ENCODE results near the gene TUBB.

The TUBB gene

GRCh38 chr6:30687659-30688431 is 32.3 kb upstream of the TUBB start:
- DNase-seq (ENCODE audit: low read depth) = no peak

DNA sequence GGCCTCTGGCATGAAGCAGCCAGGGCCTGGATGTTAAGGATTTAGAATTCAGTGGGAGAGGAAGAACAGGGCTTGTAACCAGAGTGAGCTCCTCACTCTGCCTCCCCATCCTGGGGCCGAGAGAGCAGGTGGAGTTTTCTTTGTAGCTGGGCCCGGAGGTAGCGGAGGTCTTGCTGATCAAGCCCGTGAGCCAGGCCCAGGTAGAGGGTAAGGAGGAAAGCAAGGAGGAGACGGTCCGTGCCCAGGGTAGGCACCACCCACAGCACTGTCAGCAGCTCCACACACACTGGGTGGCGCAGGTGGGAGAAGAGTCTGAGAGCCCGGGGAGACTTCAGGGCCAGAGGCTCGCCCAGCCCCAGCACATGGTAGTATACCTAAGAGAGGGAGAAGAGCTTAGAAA is 31.6 kb upstream of the TUBB start:
- no peak for DNase-seq (ENCODE audit: low read depth)

- DNase-seq (ENCODE audit: low read depth) = no peak
Measured at GRCh38 chr6:30689022-30689865, 30.9 kb upstream of the TUBB start.

- DNase-seq (ENCODE audit: low read depth) = no peak
Measured at GRCh38 chr6:30689985-30690384, 30.2 kb upstream of the TUBB start.

DNA sequence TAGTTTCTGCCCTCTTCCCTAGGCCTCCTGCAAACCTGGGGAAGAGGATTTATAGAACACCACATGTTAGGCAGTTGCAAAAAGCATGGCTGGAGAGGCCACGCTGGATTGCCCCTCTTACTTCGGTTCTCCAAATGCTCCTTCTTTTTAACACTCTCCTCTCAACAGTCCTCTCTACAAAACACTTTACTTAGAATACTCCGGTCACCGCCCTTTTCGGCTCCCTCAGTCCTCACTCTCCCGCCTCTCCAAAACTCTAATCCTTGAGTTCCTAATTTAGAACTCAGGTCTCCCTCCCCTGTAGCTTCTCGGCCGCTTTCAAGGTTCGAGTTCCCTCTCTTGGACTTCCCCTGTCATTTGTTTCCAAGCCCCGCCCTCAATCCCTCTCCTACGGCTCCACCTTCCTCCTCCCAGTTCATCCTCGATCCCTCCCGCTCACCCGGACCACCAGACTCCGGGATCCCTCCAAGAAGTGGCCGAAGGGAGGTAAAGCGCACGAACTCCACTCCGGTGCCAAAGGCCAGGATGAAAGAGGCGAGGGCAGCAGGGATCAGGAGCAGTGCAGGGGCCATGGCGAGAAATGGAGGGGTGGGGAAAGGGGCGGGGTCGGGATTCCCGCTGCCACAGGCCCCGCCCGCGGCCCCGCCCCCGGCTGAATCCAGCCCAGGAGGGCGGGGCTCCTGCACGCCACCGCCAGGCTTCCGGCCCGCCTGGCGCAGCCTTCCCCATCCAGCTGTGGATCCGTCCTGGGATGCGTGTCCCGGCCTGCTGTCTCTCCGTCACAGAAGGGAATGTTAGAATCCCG is 29.5 kb upstream of the TUBB start, which contains the start of gene NRM:
Gene NRM (minus strand): TSS at position 582 of the 805 bp plus-strand sequence. CDS start 10 bp downstream, at position 572.
- DNase-seq (ENCODE audit: low read depth) = peak; percentile 61

- no peak for DNase-seq (ENCODE audit: low read depth)
Measured at GRCh38 chr6:30691208-30691847, 28.8 kb upstream of the TUBB start.

GRCh38 chr6:30696432-30696831 is 23.7 kb upstream of the TUBB start:
- DNase-seq (ENCODE audit: low read depth) = no peak

DNA sequence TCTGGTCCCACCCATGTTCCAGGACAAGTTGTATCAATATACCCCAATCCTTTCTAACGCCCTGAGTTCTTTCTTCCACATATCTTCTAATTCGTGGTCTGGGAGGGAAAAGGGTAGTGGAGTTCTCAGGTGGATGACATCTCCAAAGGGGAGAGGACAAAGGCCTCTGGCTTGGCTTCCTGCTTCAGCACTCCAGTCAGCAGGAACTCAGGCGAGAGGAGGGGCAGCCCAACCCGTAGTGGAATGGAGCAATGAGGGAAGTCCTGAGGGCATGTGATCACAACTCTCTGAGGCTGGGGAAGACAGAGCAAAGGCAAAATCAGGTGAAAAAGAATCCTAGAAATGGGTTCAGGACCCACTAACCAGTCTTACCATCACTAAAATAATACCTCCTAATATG is 19.8 kb upstream of the TUBB start:
- no peak for DNase-seq (ENCODE audit: low read depth)

- no peak for DNase-seq (ENCODE audit: low read depth)
Measured at GRCh38 chr6:30703011-30703410, 17.1 kb upstream of the TUBB start.

GRCh38 chr6:30703821-30704220 is 16.3 kb upstream of the TUBB start:
- no peak for DNase-seq (ENCODE audit: low read depth)

GRCh38 chr6:30705620-30706019 is 14.5 kb upstream of the TUBB start:
- DNase-seq (ENCODE audit: low read depth) = no peak

GRCh38 chr6:30707281-30707850 is 12.8 kb upstream of the TUBB start:
- DNase-seq (ENCODE audit: low read depth) = no peak

GRCh38 chr6:30709101-30709868 is 10.9 kb upstream of the TUBB start:
- no peak for DNase-seq (ENCODE audit: low read depth)

DNA sequence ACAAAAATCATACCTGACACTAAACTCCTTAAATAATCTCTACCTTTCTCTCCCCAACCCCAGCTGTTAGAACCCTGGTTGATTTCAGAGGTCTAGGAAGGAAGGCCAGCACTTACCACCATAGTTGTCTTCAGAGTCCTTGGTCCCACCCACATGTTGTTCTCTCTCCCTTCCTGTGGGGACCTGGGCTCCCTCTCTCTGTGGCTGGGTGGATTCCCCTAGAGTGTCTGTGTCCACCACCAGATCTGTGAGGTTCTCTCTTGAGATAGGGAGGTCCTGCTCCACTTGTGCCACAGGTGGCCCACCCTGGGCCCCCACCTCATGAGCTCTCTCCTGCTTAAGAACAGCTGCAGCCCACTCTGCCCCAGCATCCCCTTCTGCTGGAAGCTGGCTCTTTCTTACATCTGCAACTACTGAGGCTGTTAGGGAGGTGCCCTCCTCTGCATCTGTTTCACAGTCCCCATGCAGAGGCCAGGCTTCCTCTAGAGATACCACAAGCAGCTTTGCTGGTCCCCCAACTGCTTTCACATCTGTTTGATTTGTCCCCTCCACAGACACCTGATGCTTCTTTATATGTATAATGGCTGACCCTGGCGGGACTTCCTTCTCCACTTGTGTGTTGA is 8.3 kb upstream of the TUBB start:
- DNase-seq (ENCODE audit: low read depth) = no peak

GRCh38 chr6:30712441-30712945 is 7.7 kb upstream of the TUBB start:
- no peak for DNase-seq (ENCODE audit: low read depth)

DNA sequence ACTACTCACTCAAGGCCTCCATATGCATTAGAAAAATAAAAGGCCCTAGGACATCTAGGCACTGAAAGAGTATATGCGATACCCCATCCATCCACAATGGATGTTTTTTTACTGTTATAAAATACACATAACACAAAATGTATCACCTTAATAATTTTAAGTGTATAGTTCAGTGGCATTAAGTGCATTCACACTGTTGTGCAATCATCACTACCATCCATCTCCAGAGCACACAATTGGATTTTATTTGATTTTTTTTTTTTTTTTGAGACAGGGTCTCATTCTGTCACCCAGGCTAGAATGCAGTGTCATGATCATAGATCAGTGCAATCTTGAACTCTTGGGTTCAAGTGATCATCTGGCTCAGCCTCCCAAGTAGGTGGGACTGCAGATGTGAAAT is 5.9 kb upstream of the TUBB start:
- DNase-seq (ENCODE audit: low read depth) = no peak

- DNase-seq (ENCODE audit: low read depth) = no peak
Measured at GRCh38 chr6:30716879-30717128, 3.3 kb upstream of the TUBB start.

GRCh38 chr6:30717129-30717844 is 2.9 kb upstream of the TUBB start, which contains the start of gene MDC1:
Gene MDC1 (minus strand): TSS chr6:30717281. CDS start chr6:30715175, 2,106 bp downstream.
- DNase-seq (ENCODE audit: low read depth) = peak; percentile 100

Measured in fibroblast of the conjunctiva (primary cell).